ENCODE measurements around the gene ARAP1.

- TF ChIP-seq POLR2AphosphoS5 (IDR thresholded peaks at IDR 0.05; ENCODE audit: low read depth, low read length) (no peak), TAF1 (IDR thresholded peaks at IDR 0.05; ENCODE audit: low read depth, low read length) (no peak), POLR2A (IDR thresholded peaks at IDR 0.05; ENCODE audit: low read depth, low read length) (no peak)
Observed at GRCh38 chr11:72778535-72779494, 26.6 kb upstream of the ARAP1 start.
